Tibial artery (tissue), 4 donors: ENCODE results near the gene ADAMTS17.

Experiments used
- DNase-seq, 2 donors: peaks; one replicate each; pipeline ENCODE4 v3.0.0-alpha.2; 2019
- H3K27ac ChIP-seq, 2 donors: fragments of 200-600 bp; sonication (generic) in 1 of 2; 1 replicate in 1 of 2; 2 replicates in 1 of 2; pipeline ENCODE4 v1.5.1; 2018 to 2019; ENCODE audit warnings: mild to moderate bottlenecking in 1 of 2
- H3K27me3 ChIP-seq, 2 donors: fragments of 200-600 bp; sonication (generic) in 1 of 2; one replicate each; pipeline versions ENCODE4 v1.5.1 to v1.6.0; 2016 to 2019
- H3K36me3 ChIP-seq, 3 donors: fragments of 200-600 bp; sonication (generic) in 2 of 3; one replicate each; pipeline ENCODE4 v1.5.1; 2016 to 2019; ENCODE audit warnings: mild to moderate bottlenecking in 2 of 3
- H3K4me1 ChIP-seq, 4 donors: fragments of 200-600 bp; sonication (generic) in 2 of 4; 1 replicate in 3 of 4; 2 replicates in 1 of 4; pipeline ENCODE4 v1.5.1; 2016 to 2019
- H3K4me3 ChIP-seq, 2 donors: fragments of 200-600 bp; sonication (generic) in 1 of 2; 1 replicate in 1 of 2; 2 replicates in 1 of 2; pipeline ENCODE4 v1.5.1; 2018 to 2019; ENCODE audit warnings: mild to moderate bottlenecking in 2 of 2
- H3K9me3 ChIP-seq, 3 donors: fragments of 200-600 bp; sonication (generic) in 1 of 3; one replicate each; pipeline ENCODE4 v1.5.1; 2016 to 2019
- CTCF ChIP-seq, 2 experiments: fragments of 200-600 bp in 1 of 2; fragments of 450-650 bp in 1 of 2; IDR thresholded peaks; one replicate each; pipeline ENCODE4 v1.5.1; 2017 to 2019; ENCODE audit warnings: antibody characterized with exemption in 2 of 2, mild to moderate bottlenecking in 1 of 2, moderate library complexity in 1 of 2
- intact Hi-C: fragments of 100-400 bp; cut with DNase I; formaldehyde crosslinking; loops from one replicate; pipeline ENCODE4 v1.15.0; 2023; ENCODE audit warnings: low total_unique reads

The ADAMTS17 gene

GRCh38 chr15:100285641-100286295 is 56.0 kb downstream of the ADAMTS17 start:
- no peaks in the 10 kb centered on the region for H3K36me3 ChIP-seq

DNA sequence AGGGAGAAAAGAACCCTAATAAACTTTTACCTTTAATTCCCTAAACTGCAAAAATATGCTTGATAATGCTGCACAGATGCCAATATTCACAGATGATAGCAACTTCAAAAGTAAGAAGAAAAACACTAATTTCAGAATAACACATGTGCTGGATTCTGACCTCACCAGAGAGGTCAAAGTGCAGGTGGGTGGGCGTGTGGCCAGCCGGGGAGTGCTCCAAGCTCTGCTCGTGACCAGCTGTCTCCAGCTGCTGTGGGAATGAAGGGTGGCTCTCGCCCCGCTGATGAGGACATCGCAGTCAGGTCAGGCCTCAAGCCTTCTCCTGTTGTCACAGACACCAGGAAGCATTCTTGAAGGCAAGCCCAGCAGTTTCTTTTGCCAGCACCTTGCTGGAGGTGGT is 57.1 kb downstream of the ADAMTS17 start:
- Histone ChIP-seq H3K9me3 (no peaks in the 10 kb centered on the region), H3K27ac (no peak overlapping the region)
- intact Hi-C loops, result no loop called here

More at GRCh38 chr15:100285641-100286295, 56.0 kb downstream of the ADAMTS17 start:
- no peak for TF ChIP-seq CTCF (IDR thresholded peaks at IDR 0.05)
- H3K27ac ChIP-seq, result no peak overlapping the region
- no peaks in the 10 kb centered on the region for H3K27me3 ChIP-seq
- no peak for DNase-seq
- intact Hi-C loops, result no loop called here
- peaks cover 0 to 5% (median 0%) of the 10 kb centered on the region in 4 donors for H3K4me1 ChIP-seq
- no peak overlapping the region for H3K4me3 ChIP-seq
- H3K9me3 ChIP-seq, result no peaks in the 10 kb centered on the region

DNA sequence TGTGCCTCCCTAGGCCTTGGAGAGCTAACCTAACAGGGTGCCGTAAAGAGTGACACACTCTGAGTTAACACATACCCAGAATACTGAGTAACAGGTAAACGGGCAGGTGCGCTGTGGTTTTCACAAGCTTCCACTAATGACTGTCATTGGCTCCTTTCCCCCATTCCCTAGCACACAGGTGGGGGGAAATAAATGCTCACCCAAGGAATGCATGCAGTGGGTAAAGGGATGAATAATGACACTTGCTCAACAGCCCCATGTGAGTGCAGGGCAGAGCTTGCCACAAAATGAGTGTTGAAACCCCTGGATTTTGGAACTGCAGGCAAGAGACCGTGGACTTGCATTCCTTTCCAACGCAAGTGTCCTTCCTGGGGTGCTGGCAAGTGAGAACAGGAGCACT is 57.6 kb downstream of the ADAMTS17 start:
- no peaks in the 10 kb centered on the region for H3K27me3 ChIP-seq
- TF ChIP-seq CTCF (IDR thresholded peaks at IDR 0.05), result no peak
- no peaks in the 10 kb centered on the region for H3K9me3 ChIP-seq
- no peak overlapping the region for H3K27ac ChIP-seq
- H3K4me3 ChIP-seq, result no peak overlapping the region
- H3K4me1 ChIP-seq, result peaks cover 0 to 5% (median 0%) of the 10 kb centered on the region in 4 donors
- DNase-seq, result no peak
- no peaks in the 10 kb centered on the region for H3K36me3 ChIP-seq
- intact Hi-C loops, result no loop called here

More for the DNA sequence above, 57.1 kb downstream of the ADAMTS17 start:
- H3K27me3 ChIP-seq, result no peaks in the 10 kb centered on the region
- H3K36me3 ChIP-seq, result no peaks in the 10 kb centered on the region
- no peak for DNase-seq
- peaks cover 0 to 5% (median 0%) of the 10 kb centered on the region in 4 donors for H3K4me1 ChIP-seq
- no peak for TF ChIP-seq CTCF (IDR thresholded peaks at IDR 0.05)
- no peak overlapping the region for H3K4me3 ChIP-seq

- no peaks in the 10 kb centered on the region for H3K36me3 ChIP-seq
- no peak overlapping the region for H3K4me3 ChIP-seq
- H3K27ac ChIP-seq, result no peak overlapping the region
- DNase-seq, result no peak
- intact Hi-C loops, result no loop called here
- H3K4me1 ChIP-seq, result peaks cover 0 to 5% (median 0%) of the 10 kb centered on the region in 4 donors
- TF ChIP-seq CTCF (IDR thresholded peaks at IDR 0.05), result no peak
- no peaks in the 10 kb centered on the region for H3K9me3 ChIP-seq
- H3K27me3 ChIP-seq, result no peaks in the 10 kb centered on the region
Measured at GRCh38 chr15:100281096-100281917, 60.5 kb downstream of the ADAMTS17 start.

- Histone ChIP-seq H3K4me1 (peaks cover 0 to 5% (median 0%) of the 10 kb centered on the region in 4 donors), H3K27me3 (no peaks in the 10 kb centered on the region), H3K9me3 (no peaks in the 10 kb centered on the region), H3K4me3 (no peak overlapping the region), H3K27ac (no peak overlapping the region), H3K36me3 (no peaks in the 10 kb centered on the region)
- intact Hi-C loops, result no loop called here
- DNase-seq, result no peak
- TF ChIP-seq CTCF (IDR thresholded peaks at IDR 0.05), result no peak
Measured at GRCh38 chr15:100279849-100280248, 61.9 kb downstream of the ADAMTS17 start.
